Subcutaneous adipose tissue (tissue), 4 donors: Measurements from ENCODE around the gene GK. TPM values are rescaled to one million over a fixed set of nuclear protein-coding genes. Genes with fewer than 3 reads are reported as not detected.

Experiments
- CTCF ChIP-seq: fragments of 450-650 bp; IDR thresholded peaks from one replicate; pipeline ENCODE4 v1.5.1; 2016; ENCODE audit warnings: low read depth, mild to moderate bottlenecking, control low read depth, antibody characterized with exemption, moderate library complexity
- small RNA-seq: library from RNA; depleted of rRNA; stranded (forward); fragments of <200 nt; gene quantifications from one replicate; pipeline ENCODE3, GENCODE V24; 2016
- total RNA-seq, 4 donors: library from RNA; depleted of rRNA; stranded (reverse); fragments of >200 nt; gene quantifications; one replicate each; pipeline ENCODE4 v1.1.0, GENCODE V29; 2016

Gene GK
- total RNA-seq, 4 donors from 2014 or later, result 2.8 to 22.3 (median 4.3) TPM

GRCh38 chrX:30751497-30751896 lies 98.3 kb downstream of the GK start:
- no peak for TF ChIP-seq CTCF

GRCh38 chrX:30762755-30763154 lies 109.5 kb downstream of the GK start:
- no peak for TF ChIP-seq CTCF

- TF ChIP-seq CTCF, result no peak
Observed at GRCh38 chrX:30777575-30777974, 124.4 kb downstream of the GK start.

GRCh38 chrX:30779453-30780030 lies 126.3 kb downstream of the GK start:
- TF ChIP-seq CTCF, result no peak

Small RNA genes within 50 kb of the gene (small RNA-seq; reads per million reads assigned to genes)
- not detected for gene CKS1BP6

Other genes starting within 250 kb of the GK start
- 10 to 100 TPM in 1 of 4 donors, 1 to 10 TPM in 2, under 1 TPM in 1; 0.75 to 17.8 (median 3.0) TPM for gene TASL, start 75.7 kb upstream of the GK start, total RNA-seq
- 10 to 100 TPM; 25.5 to 32.8 (median 28.8) TPM for gene TAB3, start 235.8 kb downstream of the GK start, total RNA-seq